Stimulated activated naive CD8-positive, alpha-beta T cell treated with anti-CD3 and anti-CD28 coated beads, Interleukin-15, Interleukin-2, amounts not matched to agents 100 U/mL and 50 U/mL, for 24 hours (primary cell): ENCODE measurements around the gene AREG.

Source experiments
- ATAC-seq: fragments of 150-1000 bp; cut with Tn5 transposase; one replicate; pipeline ENCODE4 v1.10.0; 2021
- DNase-seq: peaks from one replicate; pipeline ENCODE4 v3.0.0; 2021

Gene AREG

GRCh38 chr4:74433043-74433442 lies 11.9 kb upstream of the AREG start:
- no peak for DNase-seq

GRCh38 chr4:74433541-74434172 lies 11.3 kb upstream of the AREG start:
- DNase-seq, result no peak

More at GRCh38 chr4:74433043-74433442, 11.9 kb upstream of the AREG start:
- no peak for ATAC-seq

GRCh38 chr4:74435296-74435695 lies 9.6 kb upstream of the AREG start:
- ATAC-seq (no peak), DNase-seq (no peak)

More at GRCh38 chr4:74433541-74434172, 11.3 kb upstream of the AREG start:
- no peak for ATAC-seq

GRCh38 chr4:74437866-74438265 lies 7.1 kb upstream of the AREG start:
- ATAC-seq (no peak), DNase-seq (no peak)

- ATAC-seq, result no peak
- no peak for DNase-seq
Measured at GRCh38 chr4:74438661-74439060, 6.3 kb upstream of the AREG start.

- no peak for DNase-seq
- no peak for ATAC-seq
Measured at GRCh38 chr4:74439952-74440351, 5.0 kb upstream of the AREG start.

- no peak for ATAC-seq
- no peak for DNase-seq
Measured at GRCh38 chr4:74440356-74440755, 4.6 kb upstream of the AREG start.

- DNase-seq, result no peak
- no peak for ATAC-seq
Measured at GRCh38 chr4:74441744-74442143, 3.2 kb upstream of the AREG start.

GRCh38 chr4:74446193-74446868 lies 1.4 kb downstream of the AREG start:
- DNase-seq (no peak), ATAC-seq (no peak)

- DNase-seq (no peak), ATAC-seq (no peak)
Measured at GRCh38 chr4:74446896-74447295, 2.0 kb downstream of the AREG start.

- DNase-seq (no peak), ATAC-seq (no peak)
Measured at GRCh38 chr4:74447636-74448233, 2.8 kb downstream of the AREG start.

- DNase-seq, result no peak
Measured at GRCh38 chr4:74449571-74450297, 4.8 kb downstream of the AREG start.

GRCh38 chr4:74450298-74450683 lies 5.4 kb downstream of the AREG start:
- ATAC-seq (no peak), DNase-seq (no peak)

More at GRCh38 chr4:74449571-74450297, 4.8 kb downstream of the AREG start:
- no peak for ATAC-seq

GRCh38 chr4:74451214-74451661 lies 6.3 kb downstream of the AREG start:
- no peak for ATAC-seq

GRCh38 chr4:74453037-74453635 lies 8.2 kb downstream of the AREG start:
- ATAC-seq (no peak), DNase-seq (no peak)

More at GRCh38 chr4:74451214-74451661, 6.3 kb downstream of the AREG start:
- DNase-seq, result no peak

- no peak for DNase-seq
- ATAC-seq, result no peak
Measured at GRCh38 chr4:74453829-74454742, 9.2 kb downstream of the AREG start.

GRCh38 chr4:74455361-74456055 lies 10.6 kb downstream of the AREG start:
- no peak for DNase-seq
- no peak for ATAC-seq

GRCh38 chr4:74456056-74456744 lies 11.3 kb downstream of the AREG start:
- ATAC-seq (no peak), DNase-seq (no peak)

- DNase-seq, result no peak
- ATAC-seq, result no peak
Measured at GRCh38 chr4:74456849-74457395, 12.0 kb downstream of the AREG start.

- DNase-seq (no peak), ATAC-seq (no peak)
Measured at GRCh38 chr4:74460833-74461232, 15.9 kb downstream of the AREG start.
